ENCODE measurements around the gene AKNAD1. TPM values are rescaled to one million over a fixed set of nuclear protein-coding genes. Genes with fewer than 3 reads are reported as not detected.

Gene AKNAD1
- not detected for polyA plus RNA-seq (2013, experiment 1 of 2)
- polyA plus RNA-seq (2013, experiment 2 of 2), result not detected

GRCh38 chr1:108856994-108857393 lies at the start of gene AKNAD1:
TSS of gene AKNAD1 (minus strand) at chr1:108857094. CDS start at chr1:108852664, 4,430 bp downstream.
- H4K5ac ChIP-seq (ENCODE audit: low read length), result no peak within 1 kb of the TSS
- no peaks in the 10 kb centered on the region for H3K4me1 ChIP-seq (ENCODE audit: control insufficient read depth, low read depth, low read length)
- no peak within 1 kb of the TSS for H3K27ac ChIP-seq (ENCODE audit: low read depth, low read length)
- no peak within 1 kb of the TSS for H2BK5ac ChIP-seq (ENCODE audit: low read length)
- H3K9ac ChIP-seq (ENCODE audit: low read length), result no peak within 1 kb of the TSS
- H3K27me3 ChIP-seq (ENCODE audit: insufficient read depth, low read length, poor library complexity), result no peaks in the 10 kb centered on the region
- H3K36me3 ChIP-seq (ENCODE audit: control insufficient read depth, insufficient read depth, low read length), result no peaks in the 10 kb centered on the region
- no peak within 1 kb of the TSS for H3K56ac ChIP-seq (ENCODE audit: low read length)
- no peaks in the 10 kb centered on the region for H3K79me2 ChIP-seq (ENCODE audit: control insufficient read depth, insufficient read depth, low read length)
- no peak within 1 kb of the TSS for H3K4ac ChIP-seq (ENCODE audit: low read depth, low read length)
- H3K79me1 ChIP-seq (ENCODE audit: low read length), result no peaks in the 10 kb centered on the region
- H4K8ac ChIP-seq (ENCODE audit: low read depth, low read length), result no peak within 1 kb of the TSS
- no peak within 1 kb of the TSS for H3K4me3 ChIP-seq (ENCODE audit: low read length)
- H2BK15ac ChIP-seq (replicated peaks; ENCODE audit: low read depth), result no peak within 1 kb of the TSS
- no peak within 1 kb of the TSS for H3K4me2 ChIP-seq (ENCODE audit: low read length)
- H3K23ac ChIP-seq (ENCODE audit: low read length), result no peak within 1 kb of the TSS
- H2BK120ac ChIP-seq (ENCODE audit: low read depth, low read length), result no peak within 1 kb of the TSS
- DNase-seq, result no peak
- no peak within 1 kb of the TSS for H3K18ac ChIP-seq (ENCODE audit: low read length)
- no CpG with 5 or more reads among the region's 1 CpG for WGBS (ENCODE audit: extremely low coverage, insufficient coverage, low lambda C conversion rate)
- H2AK5ac ChIP-seq (ENCODE audit: low read length), result no peak within 1 kb of the TSS

GRCh38 chr1:108901106-108901505 lies 44.2 kb upstream of the AKNAD1 start:
- H2BK15ac ChIP-seq (replicated peaks; ENCODE audit: low read depth), result no peak overlapping the region
- H3K9ac ChIP-seq (ENCODE audit: low read length), result no peak overlapping the region
- no peak overlapping the region for H3K23ac ChIP-seq (ENCODE audit: low read length)
- H3K18ac ChIP-seq (ENCODE audit: low read length), result no peak overlapping the region
- no peaks in the 10 kb centered on the region for H3K79me2 ChIP-seq (ENCODE audit: control insufficient read depth, insufficient read depth, low read length)
- no peak overlapping the region for H2BK5ac ChIP-seq (ENCODE audit: low read length)
- no peak overlapping the region for H4K8ac ChIP-seq (ENCODE audit: low read depth, low read length)
- no peak overlapping the region for H4K5ac ChIP-seq (ENCODE audit: low read length)
- no peak overlapping the region for H2AK5ac ChIP-seq (ENCODE audit: low read length)
- no peak overlapping the region for H3K56ac ChIP-seq (ENCODE audit: low read length)
- H3K4me2 ChIP-seq (ENCODE audit: low read length), result no peak overlapping the region
- no CpG with 5 or more reads among the region's 3 CpGs for WGBS (ENCODE audit: extremely low coverage, insufficient coverage, low lambda C conversion rate)
- DNase-seq, result no peak
- H3K79me1 ChIP-seq (ENCODE audit: low read length), result no peaks in the 10 kb centered on the region
- no peak overlapping the region for H3K27ac ChIP-seq (ENCODE audit: low read depth, low read length)
- H3K4me1 ChIP-seq (ENCODE audit: control insufficient read depth, low read depth, low read length), result no peaks in the 10 kb centered on the region
- no peak overlapping the region for H3K4me3 ChIP-seq (ENCODE audit: low read length)
- no peak overlapping the region for H2BK120ac ChIP-seq (ENCODE audit: low read depth, low read length)
- H3K27me3 ChIP-seq (ENCODE audit: insufficient read depth, low read length, poor library complexity), result no peaks in the 10 kb centered on the region
- H3K36me3 ChIP-seq (ENCODE audit: control insufficient read depth, insufficient read depth, low read length), result no peaks in the 10 kb centered on the region
- H3K4ac ChIP-seq (ENCODE audit: low read depth, low read length), result no peak overlapping the region

- H2BK5ac ChIP-seq (ENCODE audit: low read length), result no peak overlapping the region
- no peak overlapping the region for H3K4me2 ChIP-seq (ENCODE audit: low read length)
- H3K23ac ChIP-seq (ENCODE audit: low read length), result no peak overlapping the region
- H3K36me3 ChIP-seq (ENCODE audit: control insufficient read depth, insufficient read depth, low read length), result no peaks in the 10 kb centered on the region
- no CpG with 5 or more reads among the region's 8 CpGs for WGBS (ENCODE audit: extremely low coverage, insufficient coverage, low lambda C conversion rate)
- no peak overlapping the region for H4K8ac ChIP-seq (ENCODE audit: low read depth, low read length)
- H3K79me1 ChIP-seq (ENCODE audit: low read length), result no peaks in the 10 kb centered on the region
- H3K56ac ChIP-seq (ENCODE audit: low read length), result no peak overlapping the region
- H3K18ac ChIP-seq (ENCODE audit: low read length), result no peak overlapping the region
- H2BK15ac ChIP-seq (replicated peaks; ENCODE audit: low read depth), result no peak overlapping the region
- no peak overlapping the region for H3K4ac ChIP-seq (ENCODE audit: low read depth, low read length)
- H3K4me3 ChIP-seq (ENCODE audit: low read length), result no peak overlapping the region
- H3K4me1 ChIP-seq (ENCODE audit: control insufficient read depth, low read depth, low read length), result no peaks in the 10 kb centered on the region
- no peaks in the 10 kb centered on the region for H3K79me2 ChIP-seq (ENCODE audit: control insufficient read depth, insufficient read depth, low read length)
- DNase-seq, result peak; percentile 53
- no peak overlapping the region for H2AK5ac ChIP-seq (ENCODE audit: low read length)
- H2BK120ac ChIP-seq (ENCODE audit: low read depth, low read length), result no peak overlapping the region
- no peak overlapping the region for H3K9ac ChIP-seq (ENCODE audit: low read length)
- H3K27me3 ChIP-seq (ENCODE audit: insufficient read depth, low read length, poor library complexity), result no peaks in the 10 kb centered on the region
- no peak overlapping the region for H4K5ac ChIP-seq (ENCODE audit: low read length)
- no peak overlapping the region for H3K27ac ChIP-seq (ENCODE audit: low read depth, low read length)
Observed at GRCh38 chr1:108897865-108898720, 41.2 kb upstream of the AKNAD1 start.

GRCh38 chr1:108896146-108897145 lies 39.6 kb upstream of the AKNAD1 start:
- Histone ChIP-seq H4K5ac (ENCODE audit: low read length) (no peak overlapping the region), H2BK15ac (replicated peaks; ENCODE audit: low read depth) (no peak overlapping the region), H3K4me3 (ENCODE audit: low read length) (no peak overlapping the region), H3K36me3 (ENCODE audit: control insufficient read depth, insufficient read depth, low read length) (no peaks in the 10 kb centered on the region), H3K4me1 (ENCODE audit: control insufficient read depth, low read depth, low read length) (no peaks in the 10 kb centered on the region), H4K8ac (ENCODE audit: low read depth, low read length) (no peak overlapping the region), H2BK120ac (ENCODE audit: low read depth, low read length) (no peak overlapping the region), H3K18ac (ENCODE audit: low read length) (no peak overlapping the region), H3K4me2 (ENCODE audit: low read length) (no peak overlapping the region), H3K79me1 (ENCODE audit: low read length) (no peaks in the 10 kb centered on the region), H3K9ac (ENCODE audit: low read length) (no peak overlapping the region), H3K27ac (ENCODE audit: low read depth, low read length) (no peak overlapping the region), H3K23ac (ENCODE audit: low read length) (no peak overlapping the region), H2BK5ac (ENCODE audit: low read length) (no peak overlapping the region), H2AK5ac (ENCODE audit: low read length) (no peak overlapping the region), H3K4ac (ENCODE audit: low read depth, low read length) (no peak overlapping the region), H3K56ac (ENCODE audit: low read length) (peak overlapping the region; percentile 2), H3K79me2 (ENCODE audit: control insufficient read depth, insufficient read depth, low read length) (no peaks in the 10 kb centered on the region), H3K27me3 (ENCODE audit: insufficient read depth, low read length, poor library complexity) (no peaks in the 10 kb centered on the region)
- WGBS (ENCODE audit: extremely low coverage, insufficient coverage, low lambda C conversion rate), result 100% methylated on average over 1 of the region's 10 CpGs
- peak; percentile 26 for DNase-seq

- Histone ChIP-seq H3K79me2 (ENCODE audit: control insufficient read depth, insufficient read depth, low read length) (no peaks in the 10 kb centered on the region), H3K27me3 (ENCODE audit: insufficient read depth, low read length, poor library complexity) (no peaks in the 10 kb centered on the region), H3K36me3 (ENCODE audit: control insufficient read depth, insufficient read depth, low read length) (no peaks in the 10 kb centered on the region), H3K23ac (ENCODE audit: low read length) (no peak overlapping the region), H4K5ac (ENCODE audit: low read length) (no peak overlapping the region), H3K56ac (ENCODE audit: low read length) (no peak overlapping the region), H3K27ac (ENCODE audit: low read depth, low read length) (no peak overlapping the region), H2AK5ac (ENCODE audit: low read length) (no peak overlapping the region), H3K18ac (ENCODE audit: low read length) (no peak overlapping the region), H2BK120ac (ENCODE audit: low read depth, low read length) (no peak overlapping the region), H3K4me1 (ENCODE audit: control insufficient read depth, low read depth, low read length) (peaks cover 3% of the 10 kb centered on the region), H3K4ac (ENCODE audit: low read depth, low read length) (no peak overlapping the region), H3K79me1 (ENCODE audit: low read length) (no peaks in the 10 kb centered on the region), H3K9ac (ENCODE audit: low read length) (no peak overlapping the region), H3K4me3 (ENCODE audit: low read length) (no peak overlapping the region), H2BK15ac (replicated peaks; ENCODE audit: low read depth) (no peak overlapping the region), H3K4me2 (ENCODE audit: low read length) (no peak overlapping the region), H2BK5ac (ENCODE audit: low read length) (no peak overlapping the region), H4K8ac (ENCODE audit: low read depth, low read length) (no peak overlapping the region)
- no peak for DNase-seq
- no CpG with 5 or more reads among the region's 4 CpGs for WGBS (ENCODE audit: extremely low coverage, insufficient coverage, low lambda C conversion rate)
Observed at GRCh38 chr1:108893141-108893530, 36.2 kb upstream of the AKNAD1 start.

All from mesendoderm (in vitro differentiated cells).